GM08714 (cell line): ENCODE results near the gene ZNF254.
A peak's percentile ranks its signal among the peaks of the same experiment; 100 is the strongest.

Experiments
- H3K4me3 ChIP-seq: fragments of 200-500 bp; sonication (Bioruptor generic); 2 replicates; pipeline ENCODE4 v1.5.1; 2014; ENCODE audit warnings: mild to moderate bottlenecking, low read length, inconsistent platforms
- ZNF274 ChIP-seq: IDR thresholded peaks from 2 replicates; pipeline ENCODE4 v1.6.1; 2012; ENCODE audit warnings: mild to moderate bottlenecking, low read depth, low read length

Gene ZNF254

GRCh38 chr19:24101459-24102115 lies 14.6 kb downstream of the ZNF254 start:
- no peak overlapping the region for H3K4me3 ChIP-seq

GRCh38 chr19:24127601-24128000 lies 40.6 kb downstream of the ZNF254 start:
- H3K4me3 ChIP-seq = no peak overlapping the region
- TF ChIP-seq ZNF274 = peak; percentile 80

More at GRCh38 chr19:24101459-24102115, 14.6 kb downstream of the ZNF254 start:
- TF ChIP-seq ZNF274 = no peak

DNA sequence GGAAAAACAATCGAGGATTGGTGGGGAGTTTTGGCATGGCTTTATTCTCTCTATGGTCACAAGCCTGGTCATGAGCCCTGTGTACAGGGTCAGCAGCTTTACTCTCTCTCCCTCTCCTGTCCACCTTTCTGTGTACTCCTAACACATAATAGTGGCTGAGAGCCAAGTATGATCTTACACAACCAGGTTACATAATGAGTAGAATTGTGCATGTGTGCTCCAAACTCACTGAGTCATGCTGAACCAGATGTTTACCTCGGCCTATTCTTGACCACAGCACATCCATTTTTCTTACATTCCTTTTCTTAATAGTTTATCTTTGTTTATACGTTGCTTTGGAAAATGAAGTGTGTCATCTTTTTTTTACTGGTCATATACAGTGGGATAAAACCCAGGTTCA lies 53.1 kb downstream of the ZNF254 start:
- TF ChIP-seq ZNF274 = no peak
- no peak overlapping the region for H3K4me3 ChIP-seq

DNA sequence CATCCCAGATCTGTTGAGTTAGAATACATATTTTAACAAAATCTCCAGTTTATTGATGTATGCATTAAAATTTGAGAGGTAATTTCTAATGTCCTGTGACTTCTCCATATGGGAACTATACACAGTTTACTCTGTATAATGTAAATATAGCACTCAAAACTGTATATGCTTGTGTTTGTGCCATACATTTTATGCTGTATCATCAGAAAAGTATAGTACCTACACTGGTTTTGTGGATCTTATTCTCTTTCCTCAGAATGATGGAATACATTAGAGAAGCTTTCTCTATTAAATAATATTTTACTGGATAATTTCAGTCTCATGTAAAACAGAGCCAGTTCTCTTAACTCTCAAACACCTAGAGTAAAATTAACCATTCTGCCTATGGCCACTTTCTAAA lies 53.6 kb downstream of the ZNF254 start:
- no peak overlapping the region for H3K4me3 ChIP-seq
- no peak for TF ChIP-seq ZNF274

- H3K4me3 ChIP-seq = no peak overlapping the region
- TF ChIP-seq ZNF274 = no peak
These were observed 54.6 kb downstream of the ZNF254 start for GRCh38 chr19:24141612-24142011.

GRCh38 chr19:24142771-24143170 lies 55.8 kb downstream of the ZNF254 start:
- no peak overlapping the region for H3K4me3 ChIP-seq
- TF ChIP-seq ZNF274 = no peak

- H3K4me3 ChIP-seq = no peak overlapping the region
- no peak for TF ChIP-seq ZNF274
These were observed 72.7 kb downstream of the ZNF254 start for GRCh38 chr19:24159707-24160106.

DNA sequence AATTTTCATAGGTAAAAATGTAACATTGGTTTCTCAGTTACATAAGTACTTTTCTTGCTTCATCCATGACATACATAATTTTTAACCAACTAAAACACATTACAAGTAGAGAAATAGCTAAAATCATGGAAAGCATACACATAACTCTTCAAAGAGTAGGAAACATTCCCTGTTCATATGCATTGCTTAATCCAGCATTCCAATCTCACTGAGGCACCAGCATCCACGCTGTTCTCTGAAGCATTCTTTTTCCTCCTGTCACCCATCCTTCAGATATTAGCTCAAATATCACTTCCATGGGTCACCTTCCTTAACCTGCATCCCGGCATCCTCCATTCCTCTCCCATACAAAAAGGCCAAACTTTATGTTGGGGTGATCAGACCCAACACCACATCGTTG lies 79.1 kb downstream of the ZNF254 start:
- no peak overlapping the region for H3K4me3 ChIP-seq
- no peak for TF ChIP-seq ZNF274

- no peak for TF ChIP-seq ZNF274
These were observed 86.9 kb downstream of the ZNF254 start for GRCh38 chr19:24173882-24174281.

GRCh38 chr19:24177686-24178085 lies 90.7 kb downstream of the ZNF254 start:
- no peak for TF ChIP-seq ZNF274
- no peak overlapping the region for H3K4me3 ChIP-seq

More at GRCh38 chr19:24173882-24174281, 86.9 kb downstream of the ZNF254 start:
- no peak overlapping the region for H3K4me3 ChIP-seq

DNA sequence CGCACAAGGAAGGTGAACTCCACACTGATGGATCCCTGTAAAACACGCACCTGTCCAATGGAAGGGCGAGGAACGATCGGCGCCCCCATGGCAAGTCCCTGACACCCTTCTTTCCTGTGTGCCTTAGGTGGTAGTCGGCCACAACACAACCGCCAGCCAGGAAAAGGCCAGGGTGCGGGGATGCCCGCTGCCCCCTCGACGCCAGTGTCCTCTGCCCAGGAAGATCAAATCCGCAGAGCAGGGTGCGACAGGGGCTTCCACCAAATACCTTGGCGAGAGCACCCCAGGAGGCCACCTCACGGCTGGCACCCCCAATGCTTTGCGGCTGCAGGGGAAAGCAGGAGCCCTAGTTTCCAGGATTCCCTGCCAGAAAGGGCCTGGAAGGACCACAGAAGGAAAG lies 91.2 kb downstream of the ZNF254 start:
- no peak for TF ChIP-seq ZNF274
- H3K4me3 ChIP-seq = no peak overlapping the region
